ENCODE results near the gene STN1.

GRCh38 chr10:103838862-103839518 lies 79.0 kb downstream of the STN1 start:
- TF ChIP-seq CTCF (IDR thresholded peaks at IDR 0.05) (no peak), POLR2A (IDR thresholded peaks at IDR 0.05) (no peak)
